HG03175 (cell line): ENCODE measurements around the gene TTC13.

Experiments
- ATAC-seq: cut with Tn5 transposase; IDR thresholded peaks from one replicate; pipeline ENCODE4 v1.9.1; 2021; ENCODE audit warnings: mild to moderate bottlenecking, moderate library complexity; ENCODE audit not compliant: unreplicated experiment

The TTC13 gene

GRCh38 chr1:230877146-230877923 lies 101.3 kb downstream of the TTC13 start:
- ATAC-seq = no peak

- no peak for ATAC-seq
These were observed 102.0 kb downstream of the TTC13 start for GRCh38 chr1:230876660-230877059.

DNA sequence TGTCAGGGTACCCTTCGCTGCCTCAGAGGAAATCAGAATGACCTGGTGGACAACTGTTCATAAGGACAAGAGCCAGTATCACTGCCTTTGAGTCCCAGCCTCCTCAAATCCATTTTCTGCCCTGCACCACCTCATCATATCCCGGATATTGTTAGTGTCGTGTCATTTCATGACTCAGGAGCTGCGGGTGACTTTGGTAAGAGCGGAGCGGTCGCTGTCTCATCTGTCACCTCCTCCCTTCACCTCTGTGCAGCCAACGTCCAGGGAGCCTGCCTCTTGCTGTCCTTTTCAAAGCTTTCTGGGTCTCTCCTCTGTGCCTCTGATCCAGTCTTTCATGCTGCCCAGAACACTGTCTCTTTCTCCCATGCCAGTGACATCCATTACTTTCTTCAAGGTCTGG lies 103.3 kb downstream of the TTC13 start:
- ATAC-seq = no peak

DNA sequence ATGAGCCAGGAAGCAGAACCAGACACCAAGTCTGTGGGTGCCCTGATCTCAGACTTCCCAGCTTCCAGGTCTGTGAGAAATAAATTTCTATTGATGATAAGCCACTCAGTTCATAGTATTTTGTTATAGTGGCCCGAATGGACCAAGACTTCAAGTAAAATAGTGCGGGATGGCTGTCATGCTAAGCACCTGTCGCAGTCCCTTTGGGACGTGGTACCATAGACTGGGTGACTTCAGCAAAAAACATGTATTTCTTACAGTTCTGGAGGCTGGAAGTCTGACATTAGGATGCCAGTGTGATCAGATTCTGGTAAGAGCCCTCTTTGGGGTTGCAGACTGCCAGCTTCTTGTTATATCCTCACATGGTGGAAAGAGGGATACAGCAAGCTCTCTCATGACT lies 107.7 kb downstream of the TTC13 start:
- ATAC-seq = no peak

GRCh38 chr1:230869500-230869899 lies 109.2 kb downstream of the TTC13 start:
- no peak for ATAC-seq

GRCh38 chr1:230868736-230869385 lies 109.8 kb downstream of the TTC13 start:
- peak; percentile 35 for ATAC-seq

DNA sequence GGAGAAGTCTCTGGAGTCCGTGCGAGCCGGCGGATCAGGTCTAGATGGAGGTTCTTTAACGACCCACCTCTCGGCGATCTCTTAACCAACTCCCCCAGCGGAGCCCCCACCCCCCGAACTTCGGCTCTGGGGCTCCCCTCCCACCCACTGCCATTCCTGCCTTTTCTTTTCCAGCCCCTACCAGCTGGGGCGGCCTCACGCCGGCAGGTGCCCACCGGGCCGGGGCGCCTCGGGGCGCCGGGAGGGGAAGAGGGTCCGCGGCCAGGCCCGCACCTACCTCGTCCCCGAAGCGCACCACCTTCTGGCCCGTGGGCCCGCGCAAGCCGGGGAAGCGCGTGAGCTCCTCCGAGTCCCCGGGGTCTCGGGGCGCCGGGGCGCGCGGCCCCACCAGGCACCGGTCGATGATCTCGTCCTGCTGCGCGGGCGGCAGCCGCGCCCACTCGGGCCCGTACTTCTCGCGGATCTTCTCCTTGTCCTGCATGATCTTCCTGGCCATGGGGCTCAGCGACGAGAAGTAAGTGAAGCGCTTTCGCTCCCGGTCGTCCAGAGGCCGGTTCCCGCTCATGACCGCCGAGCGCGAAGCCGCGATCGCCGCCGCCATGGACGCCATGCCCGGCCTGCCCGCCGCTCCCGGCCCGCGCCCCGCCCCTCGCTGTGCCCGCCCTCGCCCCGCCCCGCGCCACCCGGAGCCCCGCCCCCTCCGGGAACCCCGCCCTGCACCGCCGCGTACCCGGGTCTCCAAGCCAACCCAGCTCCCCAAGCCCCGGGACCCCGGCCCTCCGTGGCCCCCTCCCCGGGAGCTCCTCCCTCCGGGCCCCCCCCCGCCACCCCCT lies 110.5 kb downstream of the TTC13 start, which contains the start of gene C1orf198:
C1orf198 (minus strand) TSS at position 619 of the 833 bp plus-strand sequence; CDS start at position 610, 9 bp downstream.
- ATAC-seq = peak; percentile 83

DNA sequence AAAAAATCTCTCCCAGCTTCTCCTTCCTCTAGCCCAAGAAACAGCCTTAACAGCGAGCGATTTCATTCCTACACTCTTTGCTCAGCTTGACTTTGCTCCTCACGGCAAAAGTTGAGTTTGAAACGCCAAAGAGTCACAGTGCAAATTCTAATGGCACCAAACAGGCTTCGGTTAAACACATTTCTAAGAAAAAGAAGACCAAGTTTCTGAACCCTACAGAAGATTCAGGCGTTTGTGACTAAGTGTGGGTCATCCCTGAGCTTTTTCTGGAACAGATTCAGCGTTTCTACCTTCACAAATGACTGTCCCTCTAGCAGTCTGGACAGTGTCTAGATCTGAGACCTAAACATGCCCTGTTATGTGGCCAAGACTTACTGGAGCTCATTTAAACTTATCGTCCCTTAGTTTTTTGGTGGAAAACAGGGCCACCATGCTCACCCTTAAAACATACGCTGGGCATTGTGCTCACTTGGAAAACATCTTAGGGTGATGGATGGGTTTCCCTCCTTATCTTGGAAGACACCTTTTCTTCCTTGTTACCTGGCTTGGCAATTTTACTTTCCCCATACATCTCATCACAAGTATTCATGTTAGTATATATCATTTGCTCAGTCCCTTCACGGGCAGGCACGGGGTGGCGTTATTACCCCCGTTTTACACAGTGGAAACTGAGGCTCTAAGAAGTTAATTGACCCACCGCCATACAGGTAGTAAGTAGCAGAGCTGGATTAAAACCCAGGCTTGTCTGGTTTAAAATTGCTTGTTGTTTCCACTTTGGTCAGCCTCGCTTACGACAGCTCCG lies 111.4 kb downstream of the TTC13 start:
- no peak for ATAC-seq

GRCh38 chr1:230866171-230867070 lies 112.2 kb downstream of the TTC13 start:
- no peak for ATAC-seq

DNA sequence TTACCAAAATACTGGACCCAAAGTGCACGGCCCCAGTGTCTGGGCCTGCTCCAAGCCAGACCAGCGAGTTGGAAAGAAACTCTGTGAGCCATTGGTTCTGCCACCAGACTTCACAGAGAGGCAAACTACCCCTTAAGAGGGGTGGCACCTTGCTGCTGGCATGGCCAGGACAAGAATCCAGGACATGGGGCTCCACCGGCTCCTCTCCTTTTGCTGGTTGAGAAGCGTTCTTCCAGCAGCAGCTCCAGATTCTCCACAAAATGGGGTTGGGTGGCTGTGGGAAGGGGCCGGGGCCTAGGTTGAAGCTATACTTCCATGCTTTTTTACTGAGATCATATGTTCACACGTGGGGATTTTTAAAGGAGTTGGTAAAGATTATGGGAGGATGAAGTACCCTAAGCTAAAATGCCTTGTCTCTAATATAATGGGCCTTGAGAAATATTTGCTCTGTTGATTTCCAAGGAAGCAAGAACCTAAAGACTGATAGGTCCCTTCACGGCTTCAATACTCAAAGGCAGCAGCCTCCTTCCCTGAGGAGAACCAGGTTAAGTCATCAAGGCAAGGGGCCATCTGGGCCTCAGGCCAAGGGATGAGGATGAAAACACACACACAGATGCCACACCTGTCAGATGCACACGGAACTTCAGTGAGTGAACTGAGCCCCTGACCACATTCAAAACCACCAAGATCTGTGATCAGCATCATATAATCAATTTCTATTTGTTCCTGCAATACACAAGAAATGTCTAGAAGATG lies 113.4 kb downstream of the TTC13 start:
- no peak for ATAC-seq

GRCh38 chr1:230864441-230864840 lies 114.2 kb downstream of the TTC13 start:
- ATAC-seq = no peak

- ATAC-seq = no peak
These were observed 115.2 kb downstream of the TTC13 start for GRCh38 chr1:230863449-230863848.

DNA sequence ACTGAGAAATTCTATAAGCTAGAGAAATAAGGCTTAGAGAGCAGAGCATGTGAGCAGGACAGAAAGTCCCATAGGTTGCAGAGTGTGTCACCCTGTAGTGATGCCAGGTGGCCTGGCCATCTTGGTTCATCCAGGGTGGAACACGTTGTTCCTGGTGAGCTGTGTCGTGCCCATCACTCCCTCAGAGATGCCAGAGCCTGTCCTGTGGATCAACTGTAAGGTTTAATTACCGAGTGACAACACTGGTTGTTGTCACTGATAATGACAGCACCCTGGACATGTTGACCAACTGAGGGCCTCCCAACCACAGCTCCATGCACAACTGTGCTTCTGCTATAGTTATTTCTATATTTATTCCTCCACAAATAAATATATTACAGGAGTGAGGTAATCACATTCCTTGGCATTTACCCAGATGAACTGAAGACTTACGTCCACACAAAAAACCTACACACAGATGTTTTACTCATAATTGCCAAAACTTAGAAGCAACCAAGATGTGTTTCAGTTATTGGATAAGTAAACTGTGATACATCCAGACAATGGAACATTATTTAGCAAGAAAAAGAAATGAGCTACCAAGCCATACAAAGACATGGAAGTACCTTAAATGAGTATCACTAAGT lies 116.6 kb downstream of the TTC13 start:
- ATAC-seq = no peak

- no peak for ATAC-seq
These were observed 117.2 kb downstream of the TTC13 start for GRCh38 chr1:230861489-230861888.

DNA sequence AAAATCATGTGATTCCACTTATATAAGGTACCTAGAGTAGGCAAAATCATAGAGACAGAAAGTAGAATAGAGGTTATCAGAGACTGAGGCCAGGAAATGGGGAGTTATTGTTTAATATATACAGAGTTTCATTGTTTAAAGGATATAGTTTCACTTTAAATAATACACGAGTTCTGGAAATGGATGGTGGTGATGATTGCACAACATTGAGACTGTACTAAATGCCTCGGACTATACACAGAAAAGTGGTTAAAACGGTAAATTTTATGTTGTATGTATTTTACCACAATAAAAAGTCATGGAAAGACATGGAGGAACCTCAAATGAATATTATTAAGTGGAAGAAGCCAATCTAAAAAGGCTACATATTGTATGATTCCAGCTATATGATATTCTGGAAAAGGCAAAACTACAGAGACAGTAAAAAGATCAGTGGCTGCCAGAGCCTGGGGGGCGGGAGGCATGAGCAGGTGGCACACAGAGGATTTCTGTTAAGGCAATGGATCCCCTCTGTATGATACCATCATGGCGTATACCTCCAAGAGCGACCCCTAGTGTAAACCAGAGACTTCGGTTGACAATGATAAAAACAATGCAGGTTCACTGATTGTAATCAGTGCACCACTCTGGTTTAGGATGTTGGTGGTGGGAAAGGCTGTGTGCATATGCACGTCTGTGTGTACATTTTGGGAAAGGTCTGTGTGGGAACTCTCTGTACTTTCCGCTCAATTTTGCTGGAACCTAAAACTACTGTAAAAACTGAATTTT lies 117.9 kb downstream of the TTC13 start:
- ATAC-seq = no peak

GRCh38 chr1:230858918-230859729 lies 119.5 kb downstream of the TTC13 start:
- ATAC-seq = no peak
